Inflammatory macrophage (primary cell): ENCODE data around the gene PIGL.

Experiments used
- DNase-seq, 2 donors: peaks; one replicate each; pipeline ENCODE4 v3.0.0-alpha.2; 2020 to 2022

The PIGL gene

DNA sequence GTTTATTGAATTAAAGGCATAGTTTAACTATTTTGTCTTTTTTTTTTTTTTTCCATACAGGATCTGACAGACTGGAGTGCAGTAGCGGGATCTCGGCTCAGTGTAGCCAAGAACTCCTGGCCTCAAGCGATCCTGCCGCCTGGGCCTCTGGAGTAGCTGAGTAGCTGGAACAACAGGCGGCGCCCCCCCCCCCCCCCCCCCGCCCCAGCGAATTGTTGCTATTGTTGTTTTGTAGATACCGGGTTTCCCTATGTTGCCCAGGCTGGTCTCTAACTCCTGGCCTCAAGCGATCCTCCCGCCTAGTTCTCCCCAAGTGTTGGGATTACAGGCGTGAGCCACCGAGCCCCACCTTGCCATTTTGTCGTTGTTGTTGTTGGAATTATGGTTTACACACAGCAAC, 137.6 kb downstream of the PIGL start:
- DNase-seq, result no peak

DNA sequence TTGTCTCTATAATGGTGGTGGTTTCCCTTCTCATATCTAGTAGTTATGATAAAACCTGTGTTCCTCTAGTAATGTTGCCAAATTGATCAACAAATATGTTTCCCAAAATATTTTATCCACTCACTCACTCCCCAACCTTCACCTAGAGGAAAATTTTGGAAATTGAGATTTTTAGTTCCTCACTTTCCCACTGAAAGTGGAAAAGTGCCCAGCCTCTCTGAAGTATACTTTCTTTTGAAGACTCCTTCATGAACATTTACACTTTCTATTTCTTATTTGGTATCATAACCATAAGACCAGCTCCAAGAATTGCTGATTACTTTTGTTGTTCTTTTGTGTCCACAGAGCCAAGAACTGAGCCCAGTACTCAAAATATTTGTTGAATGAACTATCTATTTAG, 141.4 kb downstream of the PIGL start:
- no peak for DNase-seq

DNA sequence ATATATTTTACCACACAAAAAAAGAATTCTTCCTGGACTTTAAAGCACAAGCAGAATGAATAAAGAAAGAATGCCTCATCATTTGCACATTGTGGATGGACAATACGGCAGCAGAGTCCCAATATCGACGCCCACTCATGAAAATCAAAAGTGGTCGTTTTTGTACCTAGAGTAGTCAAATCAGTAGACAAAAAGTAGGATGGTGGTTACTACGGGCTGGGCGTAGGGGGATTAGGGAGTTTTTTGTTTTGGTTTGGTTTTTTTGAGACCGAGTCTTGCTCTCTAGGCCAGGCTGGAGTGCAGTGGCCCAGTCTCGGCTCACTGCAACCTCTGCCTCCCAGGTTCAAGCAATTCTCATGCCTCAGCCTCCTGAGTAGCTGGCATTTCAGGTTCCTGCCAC, 144.9 kb downstream of the PIGL start:
- DNase-seq, result no peak

DNA sequence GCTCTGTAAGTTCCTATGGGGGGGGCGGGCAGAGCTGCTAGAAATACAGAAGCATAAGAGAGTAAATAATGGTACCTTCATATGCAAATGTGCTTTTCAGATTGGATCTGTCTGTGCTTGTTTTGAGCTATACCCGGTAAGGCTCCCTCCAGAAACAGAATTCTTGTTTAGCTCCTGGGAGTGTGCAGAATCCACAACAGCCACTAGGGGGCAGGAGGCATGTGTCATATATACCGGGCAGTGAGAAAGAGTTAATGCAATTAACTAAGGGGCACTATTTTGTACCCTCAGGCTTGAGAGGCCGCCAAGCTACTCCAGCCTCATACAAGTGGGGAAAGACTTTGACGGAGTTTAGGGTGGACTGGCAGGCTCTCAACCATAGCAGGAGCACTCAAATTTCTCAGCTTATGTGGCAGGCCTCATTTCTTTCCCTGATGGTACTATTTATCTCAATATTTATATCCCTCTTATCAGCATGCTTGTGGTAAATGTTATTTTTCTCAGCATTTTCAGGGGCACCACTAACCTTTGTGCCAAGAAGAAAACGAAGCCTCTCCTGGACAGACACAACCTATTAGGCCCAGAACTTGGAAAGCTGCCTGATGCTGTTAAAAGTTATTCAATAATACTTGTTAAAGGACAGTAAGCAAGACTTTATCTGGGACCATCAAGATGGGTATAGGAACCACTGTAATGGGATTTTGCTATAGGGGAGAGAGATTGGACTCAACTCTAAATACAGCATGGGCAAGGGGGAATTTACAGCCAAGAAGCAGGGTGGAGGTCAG, 146.9 kb downstream of the PIGL start:
- peak; percentile 79 to 85 for DNase-seq

DNA sequence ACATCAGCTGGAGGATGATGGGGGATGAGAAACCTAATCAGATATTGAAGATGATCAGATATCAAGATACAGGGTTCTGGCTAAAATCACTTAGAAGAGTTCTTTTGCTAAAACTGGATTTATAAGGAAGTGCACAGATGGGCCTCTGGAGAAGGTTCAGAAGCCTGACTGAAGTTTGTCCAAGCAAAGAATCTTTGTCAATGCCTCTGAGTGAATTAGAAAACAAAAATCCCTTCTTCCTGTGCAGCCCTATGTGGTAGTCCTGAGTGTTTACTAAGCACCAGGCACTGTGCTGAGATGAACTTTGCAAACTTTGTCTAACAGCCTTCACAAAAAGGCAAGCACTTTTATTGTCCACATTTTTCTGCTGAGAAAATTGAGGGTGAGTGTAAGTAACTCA, 147.6 kb downstream of the PIGL start:
- no peak for DNase-seq

DNA sequence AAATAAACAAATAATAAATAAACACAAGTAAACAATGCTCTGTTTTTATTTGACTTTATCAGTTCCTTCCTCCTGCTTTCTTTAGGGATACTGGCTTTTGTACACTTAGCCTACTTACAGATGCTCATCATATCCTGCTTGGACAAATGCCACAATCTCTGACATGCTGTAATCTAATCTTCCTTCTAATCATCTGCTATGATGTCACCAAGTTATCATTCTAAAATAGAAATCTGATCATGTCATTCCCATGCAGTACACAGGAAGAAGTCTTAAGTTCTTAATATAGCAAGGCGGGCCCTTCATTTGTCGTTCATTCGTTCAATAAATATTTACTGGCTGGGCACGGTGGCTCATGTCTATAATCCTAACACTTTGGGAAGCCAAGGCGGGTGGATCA, 154.7 kb downstream of the PIGL start:
- peak; percentile 53 to 73 for DNase-seq

DNA sequence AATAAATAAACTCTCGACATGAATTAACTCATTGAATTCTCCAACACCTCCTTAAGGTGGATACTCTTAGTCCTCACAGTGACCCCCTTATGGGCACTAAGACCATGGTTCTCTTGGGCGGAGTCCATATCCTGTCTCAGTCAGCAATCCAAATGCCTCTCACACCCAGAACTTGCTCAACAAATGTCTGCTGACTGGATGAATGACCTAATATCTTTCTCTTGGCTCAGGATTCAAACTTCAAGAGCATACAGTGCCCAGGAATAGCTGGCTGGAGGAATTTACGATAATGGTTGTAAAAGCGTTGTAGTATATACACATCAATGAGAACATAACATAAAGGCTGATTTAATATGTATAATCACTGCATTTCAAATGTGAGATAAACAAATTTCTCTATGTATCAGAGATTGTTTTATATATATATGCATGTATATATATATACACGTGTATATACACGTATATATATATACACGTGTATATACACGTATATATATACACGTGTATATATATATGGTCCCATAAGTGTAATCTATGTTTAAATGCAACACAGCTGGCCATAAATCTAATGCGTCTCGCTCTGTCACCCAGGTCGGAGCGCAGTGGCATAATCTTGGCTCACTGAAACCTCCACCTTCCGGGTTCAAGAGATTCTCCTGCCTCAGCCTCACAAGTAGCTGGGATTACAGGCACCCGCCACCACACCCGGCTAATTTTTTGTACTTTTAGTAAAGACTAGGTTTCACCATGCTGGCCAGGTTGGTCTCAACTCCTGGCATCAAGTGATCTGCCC, 157.3 kb downstream of the PIGL start:
- DNase-seq, result peak; percentile 76 to 80
